Uterus (tissue), 4 donors: Measurements from ENCODE around the gene SCCPDH. TPM values are rescaled to one million over a fixed set of nuclear protein-coding genes. Genes with fewer than 3 reads are reported as not detected.

Experiments
- DNase-seq, 2 donors: peaks; one replicate each; pipeline ENCODE4 v3.0.0-alpha.2; 2019 to 2020
- H3K27ac ChIP-seq, 2 donors: fragments of 200-600 bp; sonication (generic); 1 replicate in 1 of 2; 2 replicates in 1 of 2; pipeline ENCODE4 v1.5.1; 2016 to 2018
- H3K27me3 ChIP-seq, 2 donors: fragments of 200-600 bp; sonication (generic); one replicate each; pipeline ENCODE4 v1.5.1; 2018 to 2019; ENCODE audit warnings: control low read depth in 1 of 2
- H3K36me3 ChIP-seq, 2 donors: fragments of 200-600 bp; sonication (generic); one replicate each; pipeline ENCODE4 v1.5.1; 2019; ENCODE audit warnings: control low read depth in 1 of 2
- H3K4me1 ChIP-seq, 2 donors: fragments of 200-600 bp; sonication (generic); one replicate each; pipeline ENCODE4 v1.5.1; 2018 to 2019; ENCODE audit warnings: control low read depth in 1 of 2
- H3K4me3 ChIP-seq, 2 donors: fragments of 200-600 bp; sonication (generic); 1 replicate in 1 of 2; 2 replicates in 1 of 2; pipeline ENCODE4 v1.5.1; 2018 to 2019; ENCODE audit warnings: mild to moderate bottlenecking in 1 of 2
- H3K9me3 ChIP-seq, 2 donors: fragments of 200-600 bp; sonication (generic); one replicate each; pipeline ENCODE4 v1.5.1; 2019; ENCODE audit warnings: control low read depth in 1 of 2
- CTCF ChIP-seq, 4 experiments: fragments of 200-600 bp in 2 of 4; fragments of 450-650 bp in 2 of 4; sonication (generic) in 2 of 4; IDR thresholded peaks; one replicate each; pipeline ENCODE4 v1.5.1; 2016 to 2019; ENCODE audit warnings: antibody characterized with exemption in 4 of 4, mild to moderate bottlenecking in 2 of 4, moderate library complexity in 1 of 4
- POLR2A ChIP-seq, 2 donors: fragments of 450-650 bp; IDR thresholded peaks; one replicate each; pipeline ENCODE4 v1.6.1; 2016; ENCODE audit warnings: antibody characterized with exemption in 2 of 2, mild to moderate bottlenecking in 1 of 2, moderate library complexity in 1 of 2
- intact Hi-C: fragments of 100-400 bp; cut with DNase I; formaldehyde crosslinking; loops from one replicate; pipeline ENCODE4 v1.15.1; 2023; ENCODE audit warnings: low total_unique reads
- total RNA-seq, 4 donors: library from RNA; depleted of rRNA in 3 of 4; stranded (reverse); fragments of >200 nt in 3 of 4; gene quantifications; one replicate each; pipeline versions ENCODE4 v1.1.0 to v1.2.4, GENCODE V29; 2014 to 2023
- donor health status: DM: yes; HTN: yes; CAD: no.

The SCCPDH gene
- total RNA-seq, 4 donors from 2014 or later, result 12.9 to 53.4 (median 22.1) TPM

GRCh38 chr1:246797597-246797996 is 73.4 kb downstream of the SCCPDH start:
- no peak for DNase-seq
- Histone ChIP-seq H3K4me3 (no peak overlapping the region), H3K4me1 (no peaks in the 10 kb centered on the region), H3K9me3 (no peaks in the 10 kb centered on the region), H3K27me3 (no peaks in the 10 kb centered on the region), H3K36me3 (no peaks in the 10 kb centered on the region), H3K27ac (no peak overlapping the region)
- no peak for TF ChIP-seq POLR2A (IDR thresholded peaks at IDR 0.05)
- no peak for TF ChIP-seq CTCF (IDR thresholded peaks at IDR 0.05)
- intact Hi-C loops, result no loop called here

- no peak for DNase-seq
- H3K9me3 ChIP-seq, result no peaks in the 10 kb centered on the region
- no peaks in the 10 kb centered on the region for H3K27me3 ChIP-seq
- TF ChIP-seq POLR2A (IDR thresholded peaks at IDR 0.05), result no peak
- TF ChIP-seq CTCF (IDR thresholded peaks at IDR 0.05), result no peak
- H3K36me3 ChIP-seq, result no peaks in the 10 kb centered on the region
- no peak overlapping the region for H3K27ac ChIP-seq
- intact Hi-C loops, result no loop called here
- H3K4me3 ChIP-seq, result no peak overlapping the region
- no peaks in the 10 kb centered on the region for H3K4me1 ChIP-seq
These were observed 73.9 kb downstream of the SCCPDH start for GRCh38 chr1:246798107-246798506.

GRCh38 chr1:246798606-246799496 is 74.6 kb downstream of the SCCPDH start:
- DNase-seq, result no peak
- intact Hi-C loops, result no loop called here

GRCh38 chr1:246800356-246800755 is 76.1 kb downstream of the SCCPDH start:
- TF ChIP-seq POLR2A (IDR thresholded peaks at IDR 0.05) (no peak), CTCF (IDR thresholded peaks at IDR 0.05) (no peak)
- DNase-seq, result no peak
- intact Hi-C loops, result no loop called here
- H3K4me1 ChIP-seq, result no peaks in the 10 kb centered on the region
- H3K27me3 ChIP-seq, result no peaks in the 10 kb centered on the region
- H3K36me3 ChIP-seq, result no peaks in the 10 kb centered on the region
- H3K27ac ChIP-seq, result no peak overlapping the region
- H3K4me3 ChIP-seq, result no peak overlapping the region
- no peaks in the 10 kb centered on the region for H3K9me3 ChIP-seq

More at GRCh38 chr1:246798606-246799496, 74.6 kb downstream of the SCCPDH start:
- Histone ChIP-seq H3K9me3 (no peaks in the 10 kb centered on the region), H3K27ac (no peak overlapping the region), H3K27me3 (no peaks in the 10 kb centered on the region), H3K36me3 (no peaks in the 10 kb centered on the region), H3K4me1 (no peaks in the 10 kb centered on the region), H3K4me3 (no peak overlapping the region)
- TF ChIP-seq POLR2A (IDR thresholded peaks at IDR 0.05) (no peak), CTCF (IDR thresholded peaks at IDR 0.05) (no peak)

GRCh38 chr1:246800756-246801155 is 76.5 kb downstream of the SCCPDH start:
- TF ChIP-seq CTCF (IDR thresholded peaks at IDR 0.05), result no peak
- TF ChIP-seq POLR2A (IDR thresholded peaks at IDR 0.05), result no peak
- no peaks in the 10 kb centered on the region for H3K36me3 ChIP-seq
- intact Hi-C loops, result no loop called here
- no peaks in the 10 kb centered on the region for H3K4me1 ChIP-seq
- H3K9me3 ChIP-seq, result no peaks in the 10 kb centered on the region
- H3K4me3 ChIP-seq, result no peak overlapping the region
- H3K27ac ChIP-seq, result no peak overlapping the region
- H3K27me3 ChIP-seq, result no peaks in the 10 kb centered on the region
- DNase-seq, result no peak
